GM12878 (cell line): ENCODE results near the gene PDE6B. TPM values are rescaled to one million over a fixed set of nuclear protein-coding genes. Genes with fewer than 3 reads are reported as not detected.

Experiments used
- ATAC-seq: fragments of 200-7000 bp; cut with Tn5 transposase; 3 replicates; pipeline ENCODE4 v1.9.1; 2020; ENCODE audit warnings: mild to moderate bottlenecking, moderate library complexity
- BruUV-seq: library from RNA; stranded (reverse); fragments of 400-500 nt; replicated peaks from 2 replicates; lab custom pipeline; 2021; lab: Mats Ljungman, UMichigan
- CTCF ChIA-PET: fragments of 300-600 bp; sonication (Branson Sonifier 250); formaldehyde crosslinking; extraction: SDS; loops from one replicate; lab custom pipeline; 2021; ENCODE audit warnings: inconsistent platforms; lab: Yijun Ruan, JAX
- POLR2A ChIA-PET: fragments of 350-600 bp; formaldehyde crosslinking; extraction: SDS; loops from one replicate; lab custom pipeline; 2021; ENCODE audit warnings: inconsistent platforms; lab: Charles Lee
- RAD21 ChIA-PET: fragments of 300-600 bp; sonication (Branson Sonifier 250); formaldehyde crosslinking; loops from one replicate; lab custom pipeline; 2023; ENCODE audit warnings: antibody characterized with exemption; ENCODE audit not compliant: unreplicated experiment; lab: Charles Lee
- SMC1A ChIA-PET: fragments of 300-600 bp; sonication (Branson Sonifier 250); formaldehyde crosslinking; loops from one replicate; lab custom pipeline; 2023; ENCODE audit not compliant: unreplicated experiment, uncharacterized antibody; lab: Charles Lee
- DNase-seq: peaks from one replicate; pipeline ENCODE4 v3.0.0-alpha.2; 2011; ENCODE audit warnings: low read depth, low spot score
- FAIRE-seq: peaks from 3 replicates; lab custom pipeline; 2011; peaks lifted over from hg19 to GRCh38; lab: Jason Lieb, UNC
- H2AFZ ChIP-seq: 2 replicates; pipeline ENCODE4 v1.6.0; 2011; ENCODE audit warnings: low read depth, low read length, control low read depth; ENCODE audit not compliant: control insufficient read depth
- H3K27ac ChIP-seq: 2 replicates; pipeline ENCODE4 v1.5.1; 2011; ENCODE audit warnings: control low read depth; ENCODE audit not compliant: control insufficient read depth, insufficient read depth
- H3K27me3 ChIP-seq, 2 experiments: replicated peaks in 1 of 2; 2 replicates each; pipeline versions ENCODE4 v1.6.0 to v1.6.1; 2011; ENCODE audit warnings: low read length in 1 of 2; ENCODE audit not compliant: control insufficient read depth in 2 of 2, insufficient read depth in 2 of 2
- H3K36me3 ChIP-seq, 2 experiments: 2 replicates each; pipeline ENCODE4 v1.5.1; 2011; ENCODE audit warnings: low read length in 1 of 2; ENCODE audit not compliant: control insufficient read depth in 2 of 2, insufficient read depth in 2 of 2
- H3K4me1 ChIP-seq: 2 replicates; pipeline ENCODE4 v1.6.1; 2011; ENCODE audit warnings: mild to moderate bottlenecking, low read length, moderate library complexity, mixed read lengths; ENCODE audit not compliant: control insufficient read depth, insufficient read depth
- H3K4me2 ChIP-seq: 2 replicates; pipeline ENCODE4 v1.6.0; 2011; ENCODE audit warnings: control low read depth; ENCODE audit not compliant: control insufficient read depth, insufficient read depth
- H3K4me3 ChIP-seq: fragments of 200-600 bp; sonication (generic); 2 replicates; pipeline ENCODE4 v1.5.1; 2016
- H3K79me2 ChIP-seq: 2 replicates; pipeline ENCODE4 v1.6.0; 2011; ENCODE audit warnings: low read length; ENCODE audit not compliant: control insufficient read depth, insufficient read depth
- H3K9ac ChIP-seq: 2 replicates; pipeline ENCODE4 v1.8.0; 2011; ENCODE audit warnings: low read length, control low read depth, mixed read lengths; ENCODE audit not compliant: control insufficient read depth, insufficient read depth
- H3K9me3 ChIP-seq: replicated peaks from 3 replicates; pipeline ENCODE4 v1.5.1; 2011; ENCODE audit warnings: mild to moderate bottlenecking, low read length; ENCODE audit not compliant: control insufficient read depth, insufficient read depth
- H4K20me1 ChIP-seq: 2 replicates; pipeline ENCODE4 v1.6.0; 2011; ENCODE audit not compliant: control insufficient read depth, insufficient read depth
- ATF7 ChIP-seq: fragments of 450-650 bp; IDR thresholded peaks from 2 replicates; pipeline ENCODE4 v1.6.1; 2016; ENCODE audit warnings: low read depth, mild to moderate bottlenecking
- CBFB ChIP-seq: IDR thresholded peaks from 2 replicates; pipeline ENCODE4 v1.6.1; 2016; ENCODE audit warnings: antibody characterized with exemption, low read depth
- CHD2 ChIP-seq: IDR thresholded peaks from 2 replicates; pipeline ENCODE4 v1.6.1; 2011; ENCODE audit warnings: low read depth, low read length, improper control_type of control experiment, borderline replicate concordance
- CHD4 ChIP-seq: fragments of 200-600 bp; sonication (generic); IDR thresholded peaks from 2 replicates; pipeline ENCODE4 v1.6.1; 2016; ENCODE audit warnings: mild to moderate bottlenecking
- EP300 ChIP-seq, 2 experiments: fragments of 150-350 bp in 1 of 2; IDR thresholded peaks; 2 replicates each; pipeline ENCODE4 v1.6.1; 2011 to 2012; ENCODE audit warnings: low read depth in 2 of 2, low read length in 2 of 2, borderline replicate concordance in 1 of 2, improper control_type of control experiment in 1 of 2, inconsistent platforms in 1 of 2; ENCODE audit not compliant: control insufficient read depth in 1 of 2
- EZH2 ChIP-seq: IDR thresholded peaks from 2 replicates; pipeline ENCODE4 v1.6.1; 2012; ENCODE audit warnings: low read depth, mild to moderate bottlenecking, control low read depth, inconsistent platforms, low read length, borderline replicate concordance; ENCODE audit not compliant: control insufficient read depth
- FOS ChIP-seq: IDR thresholded peaks from 3 replicates; pipeline ENCODE4 v1.6.1; 2011; ENCODE audit warnings: borderline replicate concordance; ENCODE audit not compliant: insufficient read length; ENCODE audit errors: extremely low read depth
- HDGF ChIP-seq: fragments of 450-650 bp; IDR thresholded peaks from 2 replicates; pipeline ENCODE4 v1.6.1; 2016; ENCODE audit warnings: antibody characterized with exemption
- NBN ChIP-seq: fragments of 450-650 bp; IDR thresholded peaks from 2 replicates; pipeline ENCODE4 v1.6.1; 2016
- NFYA ChIP-seq: IDR thresholded peaks from 2 replicates; pipeline ENCODE4 v1.6.1; 2011; ENCODE audit warnings: low read depth, mild to moderate bottlenecking, low read length, improper control_type of control experiment, borderline replicate concordance
- RAD21 ChIP-seq: IDR thresholded peaks from 2 replicates; pipeline ENCODE4 v1.6.1; 2011; ENCODE audit warnings: mild to moderate bottlenecking, low read depth, low read length, moderate library complexity; ENCODE audit not compliant: insufficient read depth
- SP1 ChIP-seq: IDR thresholded peaks from one replicate; pipeline ENCODE4 v1.6.1; 2011; ENCODE audit warnings: low read depth, low read length
- ZBTB4 ChIP-seq: fragments of 450-650 bp; formaldehyde crosslinking; IDR thresholded peaks from 2 replicates; pipeline ENCODE4 v1.4.0; 2022; ENCODE audit warnings: mild to moderate bottlenecking, moderate library complexity
- WGBS: methylation state at CpG from one replicate; pipeline ENCODE4 v1.1.6; 2016; ENCODE audit warnings: low lambda C conversion rate; ENCODE audit not compliant: insufficient replicate concordance, insufficient coverage; ENCODE audit errors: missing lambda C conversion rate; 5-methylcytosine and 5-hydroxymethylcytosine counted together
- in situ Hi-C: fragments of 300-500 bp; cut with MboI; formaldehyde crosslinking; loops from 9 replicates; pipeline ENCODE4 v1.14.3; 2018; ENCODE audit warnings: mixed read lengths
- intact Hi-C: fragments of 100-400 bp; cut with micrococcal nuclease; formaldehyde crosslinking; loops from one replicate; pipeline ENCODE4 v1.14.2; 2022; ENCODE audit not compliant: unreplicated experiment
- polyA plus RNA-seq, 11 experiments: library from polyadenylated mRNA; depleted of rRNA in 4 of 11; unstranded in 6 of 11; stranded (reverse) in 5 of 11; fragments of >200 nt; fragmentation: Nextera tagmentation in 4 of 11; fragmentation: Illumina TruSeq in 1 of 11; extraction: Ambion mirVana in 4 of 11; extraction: Trizol in 1 of 11; gene quantifications; 1 replicate in 1 of 11; 2 replicates in 10 of 11; pipeline versions ENCODE4 v1.2.1 to v1.2.3, GENCODE V29; 2011 to 2016; ENCODE audit warnings: inconsistent platforms in 2 of 11, missing spikeins in 2 of 11, low read depth in 1 of 11
- total RNA-seq, 4 experiments: library from RNA; depleted of rRNA in 3 of 4; stranded (reverse); fragments of >200 nt in 3 of 4; fragmentation: Illumina TruSeq in 1 of 4; extraction: Trizol in 1 of 4; gene quantifications; 2 replicates each; pipeline versions ENCODE4 v1.2.1 to v1.2.3, GENCODE V29; 2013 to 2021
- TF ChIP-seq, protein P1 (sequence below): IDR thresholded peaks from 2 replicates; pipeline ENCODE4 v1.6.1; 2012; ENCODE audit warnings: improper control_type of control experiment, low read depth, low read length; ENCODE audit not compliant: insufficient replicate concordance

The PDE6B gene
- total and polyA plus RNA-seq, 10 of the 15 experiments (the other 5 are each of a cell fraction or from before 2014, with no cell fraction given): 2.6 to 6.4 (median 3.8) TPM

GRCh38 chr4:665751-666435, 40.5 kb downstream of the PDE6B start:
- no peak overlapping the region for H2AFZ ChIP-seq
- no peaks in the 10 kb centered on the region for H4K20me1 ChIP-seq
- TF ChIP-seq HDGF (no peak), CHD2 (no peak), CHD4 (no peak), FOS (no peak), CBFB (no peak), ATF7 (no peak), EP300 (IDR thresholded peaks at IDR 0.05; ENCODE audit: borderline replicate concordance in 1 of 2, control insufficient read depth in 1 of 2, low read depth in 2 of 2, low read length in 2 of 2) (no peak), SP1 (no peak), NBN (no peak), NFYA (no peak), RAD21 (no peak), EZH2 (no peak), ZBTB4 (CRISPR knock-in tag) (no peak)
- TF ChIP-seq, protein P1, sequence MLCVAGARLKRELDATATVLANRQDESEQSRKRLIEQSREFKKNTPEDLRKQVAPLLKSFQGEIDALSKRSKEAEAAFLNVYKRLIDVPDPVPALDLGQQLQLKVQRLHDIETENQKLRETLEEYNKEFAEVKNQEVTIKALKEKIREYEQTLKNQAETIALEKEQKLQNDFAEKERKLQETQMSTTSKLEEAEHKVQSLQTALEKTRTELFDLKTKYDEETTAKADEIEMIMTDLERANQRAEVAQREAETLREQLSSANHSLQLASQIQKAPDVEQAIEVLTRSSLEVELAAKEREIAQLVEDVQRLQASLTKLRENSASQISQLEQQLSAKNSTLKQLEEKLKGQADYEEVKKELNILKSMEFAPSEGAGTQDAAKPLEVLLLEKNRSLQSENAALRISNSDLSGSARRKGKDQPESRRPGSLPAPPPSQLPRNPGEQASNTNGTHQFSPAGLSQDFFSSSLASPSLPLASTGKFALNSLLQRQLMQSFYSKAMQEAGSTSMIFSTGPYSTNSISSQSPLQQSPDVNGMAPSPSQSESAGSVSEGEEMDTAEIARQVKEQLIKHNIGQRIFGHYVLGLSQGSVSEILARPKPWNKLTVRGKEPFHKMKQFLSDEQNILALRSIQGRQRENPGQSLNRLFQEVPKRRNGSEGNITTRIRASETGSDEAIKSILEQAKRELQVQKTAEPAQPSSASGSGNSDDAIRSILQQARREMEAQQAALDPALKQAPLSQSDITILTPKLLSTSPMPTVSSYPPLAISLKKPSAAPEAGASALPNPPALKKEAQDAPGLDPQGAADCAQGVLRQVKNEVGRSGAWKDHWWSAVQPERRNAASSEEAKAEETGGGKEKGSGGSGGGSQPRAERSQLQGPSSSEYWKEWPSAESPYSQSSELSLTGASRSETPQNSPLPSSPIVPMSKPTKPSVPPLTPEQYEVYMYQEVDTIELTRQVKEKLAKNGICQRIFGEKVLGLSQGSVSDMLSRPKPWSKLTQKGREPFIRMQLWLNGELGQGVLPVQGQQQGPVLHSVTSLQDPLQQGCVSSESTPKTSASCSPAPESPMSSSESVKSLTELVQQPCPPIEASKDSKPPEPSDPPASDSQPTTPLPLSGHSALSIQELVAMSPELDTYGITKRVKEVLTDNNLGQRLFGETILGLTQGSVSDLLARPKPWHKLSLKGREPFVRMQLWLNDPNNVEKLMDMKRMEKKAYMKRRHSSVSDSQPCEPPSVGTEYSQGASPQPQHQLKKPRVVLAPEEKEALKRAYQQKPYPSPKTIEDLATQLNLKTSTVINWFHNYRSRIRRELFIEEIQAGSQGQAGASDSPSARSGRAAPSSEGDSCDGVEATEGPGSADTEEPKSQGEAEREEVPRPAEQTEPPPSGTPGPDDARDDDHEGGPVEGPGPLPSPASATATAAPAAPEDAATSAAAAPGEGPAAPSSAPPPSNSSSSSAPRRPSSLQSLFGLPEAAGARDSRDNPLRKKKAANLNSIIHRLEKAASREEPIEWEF: no peak
- intact Hi-C loops: no loop called here
- H3K9ac ChIP-seq: no peak overlapping the region
- no TSS peak for BruUV-seq
- SMC1A ChIA-PET: no interaction called here
- ATAC-seq: no peak
- peaks cover 3% of the 10 kb centered on the region for H3K79me2 ChIP-seq
- no peak for DNase-seq
- no peaks in the 10 kb centered on the region; the same call in 2 of the 3 replicates for H3K9me3 ChIP-seq
- CTCF ChIA-PET: interaction anchor here (0.5 kb wide), 1 partner anchor 1144 kb away, joined by 3 read pairs; no protein-coding TSS in a partner anchor
- no peak overlapping the region for H3K4me2 ChIP-seq
- POLR2A ChIA-PET: no interaction called here
- no peaks in the 10 kb centered on the region for H3K27me3 ChIP-seq
- H3K4me3 ChIP-seq: no peak overlapping the region
- no peak for FAIRE-seq
- in situ Hi-C loops: no loop called here
- RAD21 ChIA-PET: no interaction called here
- no peaks in the 10 kb centered on the region for H3K4me1 ChIP-seq
- 63% methylated on average over 22 of the region's 22 CpGs for WGBS
- no peak overlapping the region for H3K27ac ChIP-seq
- H3K36me3 ChIP-seq: no peaks in the 10 kb centered on the region
